Neural cell (in vitro differentiated cells): Measurements from ENCODE around the gene TMEM30B. TPM values are rescaled to one million over a fixed set of nuclear protein-coding genes. Genes with fewer than 3 reads are reported as not detected.
"Not testable (repeated sequence)": the region's sequence is repeated elsewhere in the genome, so short reads cannot be mapped to it uniquely, and the experiment has no call there.

Experiments used
- H2AFZ ChIP-seq: fragments of 200-600, 300-800 bp; sonication (generic), shearing (Covaris generic); 2 replicates; pipeline ENCODE4 v1.6.0; 2014; ENCODE audit warnings: low read depth, mild to moderate bottlenecking, antibody characterized with exemption, low read length, moderate library complexity
- H3F3A ChIP-seq: fragments of 200-600 bp; shearing (Covaris generic); 2 replicates; pipeline ENCODE4 v1.6.1; 2016; ENCODE audit warnings: mild to moderate bottlenecking, moderate library complexity, mixed read lengths, antibody characterized with exemption, low read length; ENCODE audit not compliant: insufficient read depth, poor library complexity, severe bottlenecking
- H3K27ac ChIP-seq: fragments of 200-600, 300-800 bp; sonication (generic), shearing (Covaris generic); 2 replicates; pipeline ENCODE4 v1.5.1; 2014; ENCODE audit warnings: mild to moderate bottlenecking, low read length, moderate library complexity
- H3K27me3 ChIP-seq: fragments of 300-800, 200-600 bp; sonication (generic), shearing (Covaris generic); 2 replicates; pipeline ENCODE4 v1.6.0; 2014; ENCODE audit warnings: mild to moderate bottlenecking, low read depth, low read length, moderate library complexity; ENCODE audit not compliant: insufficient read depth
- H3K36me3 ChIP-seq: fragments of 300-800, 200-600 bp; sonication (generic), shearing (Covaris generic); 2 replicates; pipeline ENCODE4 v1.5.1; 2014; ENCODE audit warnings: mild to moderate bottlenecking, antibody characterized with exemption, low read length, moderate library complexity; ENCODE audit not compliant: insufficient read depth
- H3K4me2 ChIP-seq: fragments of 300-800, 200-600 bp; sonication (generic), shearing (Covaris generic); 2 replicates; pipeline ENCODE4 v1.6.0; 2014; ENCODE audit warnings: mild to moderate bottlenecking, low read length
- H3K4me3 ChIP-seq: fragments of 300-800, 200-600 bp; sonication (generic), shearing (Covaris generic); 2 replicates; pipeline ENCODE4 v1.5.1; 2014; ENCODE audit warnings: mild to moderate bottlenecking, low read length, moderate library complexity
- H3K79me2 ChIP-seq: fragments of 200-600 bp; shearing (Covaris generic); replicated peaks from 2 replicates; pipeline ENCODE4 v1.6.0; 2014; ENCODE audit warnings: mild to moderate bottlenecking, low read length, moderate library complexity; ENCODE audit not compliant: insufficient read depth
- H3K9ac ChIP-seq: fragments of 300-800, 200-600 bp; sonication (generic), shearing (Covaris generic); 2 replicates; pipeline ENCODE4 v1.6.1; 2016; ENCODE audit warnings: mild to moderate bottlenecking, low read length, mixed read lengths
- H3K9me2 ChIP-seq: fragments of 200-600 bp; shearing (Covaris generic); 2 replicates; pipeline ENCODE4 v1.6.1; 2016; ENCODE audit warnings: mild to moderate bottlenecking, low read length, mixed read lengths; ENCODE audit not compliant: insufficient read depth
- H3K9me3 ChIP-seq: fragments of 200-600, 300-800 bp; sonication (generic), shearing (Covaris generic); 2 replicates; pipeline ENCODE4 v1.6.1; 2016; ENCODE audit warnings: mild to moderate bottlenecking, mixed run types, low read length, moderate library complexity, mixed read lengths
- H4K20me1 ChIP-seq: fragments of 200-600 bp; shearing (Covaris generic); 2 replicates; pipeline ENCODE4 v1.6.1; 2016; ENCODE audit warnings: mild to moderate bottlenecking, mixed run types; ENCODE audit not compliant: insufficient read depth
- CTCF ChIP-seq: fragments of 450-650 bp; IDR thresholded peaks from 2 replicates; pipeline ENCODE4 v1.5.1; 2014; ENCODE audit warnings: antibody characterized with exemption, mild to moderate bottlenecking, moderate library complexity; ENCODE audit not compliant: poor library complexity, severe bottlenecking
- EP300 ChIP-seq: fragments of 450-650 bp; conservative IDR thresholded peaks from 2 replicates; pipeline ENCODE4 v1.6.1; 2014; ENCODE audit warnings: antibody characterized with exemption, mild to moderate bottlenecking, moderate library complexity; ENCODE audit not compliant: poor library complexity, severe bottlenecking
- EZH2 ChIP-seq: fragments of 200-600, 300-800 bp; shearing (Covaris generic), sonication (generic); IDR thresholded peaks from 2 replicates; pipeline ENCODE4 v1.6.1; 2014; ENCODE audit warnings: antibody characterized with exemption, low read length, borderline replicate concordance, mild to moderate bottlenecking; ENCODE audit not compliant: insufficient read depth, poor library complexity, severe bottlenecking
- MXI1 ChIP-seq: fragments of 450-650 bp; conservative IDR thresholded peaks from 2 replicates; pipeline ENCODE4 v1.6.1; 2014; ENCODE audit warnings: antibody characterized with exemption, mild to moderate bottlenecking; ENCODE audit not compliant: poor library complexity, severe bottlenecking
- POLR2AphosphoS5 ChIP-seq: IDR thresholded peaks from 2 replicates; pipeline ENCODE4 v1.6.1; 2012
- RAD21 ChIP-seq: fragments of 450-650 bp; conservative IDR thresholded peaks from 2 replicates; pipeline ENCODE4 v1.6.1; 2014; ENCODE audit warnings: antibody characterized with exemption, mild to moderate bottlenecking, moderate library complexity
- REST ChIP-seq: IDR thresholded peaks from 2 replicates; pipeline ENCODE4 v1.6.1; 2012; ENCODE audit warnings: borderline replicate concordance
- SMC3 ChIP-seq: fragments of 450-650 bp; conservative IDR thresholded peaks from 2 replicates; pipeline ENCODE4 v1.6.1; 2014; ENCODE audit warnings: antibody characterized with exemption, mild to moderate bottlenecking, moderate library complexity; ENCODE audit not compliant: poor library complexity
- TAF1 ChIP-seq: IDR thresholded peaks from 2 replicates; pipeline ENCODE4 v1.6.1; 2012; ENCODE audit warnings: low read depth
- polyA plus RNA-seq: library from polyadenylated mRNA; depleted of rRNA; stranded (reverse); fragments of >200 nt; gene quantifications from 2 replicates; pipeline ENCODE4 v1.2.3, GENCODE V29; 2014

Gene TMEM30B
- polyA plus RNA-seq, 1 donor from 2014 or later = 0.28 TPM

- Histone ChIP-seq H2AFZ (no peak within 1 kb of the TSS), H3K4me2 (no peak within 1 kb of the TSS)
These were observed 40.4 kb upstream of the TMEM30B start, which contains the start of gene PRKCH for GRCh38 chr14:61321385-61322010. TSS of gene PRKCH (plus strand) at chr14:61321579. CDS start at chr14:61322102, 523 bp downstream.

GRCh38 chr14:61320806-61321384, 39.8 kb upstream of the TMEM30B start:
- Histone ChIP-seq H3K9me2 (no peaks in the 10 kb centered on the region), H3K4me3 (peak overlapping the region; percentile 67), H3K27me3 (peaks cover 45% of the 10 kb centered on the region), H3K27ac (no peak overlapping the region), H3K9me3 (no peaks in the 10 kb centered on the region), H3K9ac (peak overlapping the region; percentile 42), H3F3A (no peaks in the 10 kb centered on the region), H3K4me2 (no peak overlapping the region), H3K79me2 (no peaks in the 10 kb centered on the region), H3K36me3 (no peaks in the 10 kb centered on the region), H4K20me1 (no peaks in the 10 kb centered on the region), H2AFZ (no peak overlapping the region)
- TF ChIP-seq EP300 = no peak
- no peak for TF ChIP-seq EZH2
- TF ChIP-seq TAF1 = no peak
- no peak for TF ChIP-seq POLR2AphosphoS5
- TF ChIP-seq CTCF = no peak
- no peak for TF ChIP-seq MXI1
- no peak for TF ChIP-seq SMC3
- TF ChIP-seq REST = no peak
- TF ChIP-seq RAD21 = no peak

More at GRCh38 chr14:61321385-61322010, 40.4 kb upstream of the TMEM30B start, which contains the start of gene PRKCH:
- H3K9me2 ChIP-seq = no peaks in the 10 kb centered on the region
- H3K9me3 ChIP-seq = no peaks in the 10 kb centered on the region
- no peaks in the 10 kb centered on the region for H3K36me3 ChIP-seq
- H3K4me3 ChIP-seq = peak within 1 kb of the TSS; percentile 67
- H4K20me1 ChIP-seq = no peaks in the 10 kb centered on the region
- no peaks in the 10 kb centered on the region for H3K79me2 ChIP-seq
- H3K27ac ChIP-seq = no peak within 1 kb of the TSS
- H3K27me3 ChIP-seq = peaks cover 45% of the 10 kb centered on the region
- TF ChIP-seq SMC3 (no peak), POLR2AphosphoS5 (no peak), CTCF (peak; percentile 53), RAD21 (no peak), MXI1 (no peak)
- H3K9ac ChIP-seq = peak within 1 kb of the TSS; percentile 42
- no peaks in the 10 kb centered on the region for H3F3A ChIP-seq

- not testable (repeated sequence) for H3K36me3 ChIP-seq, H3F3A ChIP-seq, H3K4me3 ChIP-seq, H2AFZ ChIP-seq, H3K9ac ChIP-seq, H3K79me2 ChIP-seq, H3K9me3 ChIP-seq, H3K4me2 ChIP-seq, H4K20me1 ChIP-seq, H3K27ac ChIP-seq, H3K9me2 ChIP-seq
- H3K27me3 ChIP-seq = peaks cover 45% of the 10 kb centered on the region
These were observed 39.0 kb upstream of the TMEM30B start for GRCh38 chr14:61320170-61320569.
